Stimulated activated effector memory CD8-positive, alpha-beta T cell treated with anti-CD3 and anti-CD28 coated beads, Interleukin-12 subunit alpha, Interleukin-12 subunit beta, amount 100 ng/mL, for 72 hours (primary cell): ENCODE measurements around the gene RELN.

ENCODE experiments used
- ATAC-seq: fragments of 150-1000 bp; cut with Tn5 transposase; 2 replicates; pipeline ENCODE4 v1.10.0; 2021
- DNase-seq, 2 donors: peaks; one replicate each; pipeline ENCODE4 v3.0.0; 2021 to 2022; ENCODE audit warnings: low spot score in 2 of 2
- H3K27ac Mint-ChIP-seq: one replicate; pipeline ENCODE4 v1.8.0; 2022; ENCODE audit warnings: mild to moderate bottlenecking, mixed read lengths
- H3K36me3 Mint-ChIP-seq: one replicate; pipeline ENCODE4 v1.8.0; 2022; ENCODE audit warnings: mild to moderate bottlenecking, mixed read lengths
- H3K4me1 Mint-ChIP-seq: one replicate; pipeline ENCODE4 v1.8.0; 2022; ENCODE audit warnings: mixed read lengths
- H3K4me3 Mint-ChIP-seq: one replicate; pipeline ENCODE4 v1.8.0; 2022; ENCODE audit warnings: mild to moderate bottlenecking, mixed read lengths
- H3K9me3 Mint-ChIP-seq: one replicate; pipeline ENCODE4 v1.8.0; 2022; ENCODE audit warnings: mixed read lengths

The RELN gene

GRCh38 chr7:104007614-104008013 is 18.2 kb upstream of the RELN start:
- Mint-ChIP-seq H3K27ac (no peak overlapping the region), H3K4me3 (no peak overlapping the region), H3K36me3 (no peaks in the 10 kb centered on the region), H3K9me3 (no peaks in the 10 kb centered on the region), H3K4me1 (no peaks in the 10 kb centered on the region)
- DNase-seq (no peak), ATAC-seq (no peak)

GRCh38 chr7:104005197-104005596 is 15.7 kb upstream of the RELN start:
- Mint-ChIP-seq H3K9me3 (no peaks in the 10 kb centered on the region), H3K4me3 (no peak overlapping the region), H3K27ac (no peak overlapping the region), H3K4me1 (no peaks in the 10 kb centered on the region), H3K36me3 (no peaks in the 10 kb centered on the region)
- no peak for DNase-seq
- peak; percentile 43 for ATAC-seq

GRCh38 chr7:103996639-103997038 is 7.2 kb upstream of the RELN start:
- DNase-seq, result no peak
- Mint-ChIP-seq H3K4me1 (no peaks in the 10 kb centered on the region), H3K9me3 (no peaks in the 10 kb centered on the region), H3K27ac (no peak overlapping the region), H3K4me3 (no peak overlapping the region), H3K36me3 (no peaks in the 10 kb centered on the region)
- no peak for ATAC-seq

GRCh38 chr7:103996017-103996551 is 6.6 kb upstream of the RELN start:
- no peaks in the 10 kb centered on the region for H3K36me3 Mint-ChIP-seq
- no peaks in the 10 kb centered on the region for H3K4me1 Mint-ChIP-seq
- DNase-seq (no peak), ATAC-seq (no peak)
- H3K27ac Mint-ChIP-seq, result no peak overlapping the region
- H3K9me3 Mint-ChIP-seq, result no peaks in the 10 kb centered on the region
- no peak overlapping the region for H3K4me3 Mint-ChIP-seq

GRCh38 chr7:103995554-103995953 is 6.1 kb upstream of the RELN start:
- Mint-ChIP-seq H3K4me1 (peaks cover 2% of the 10 kb centered on the region), H3K27ac (no peak overlapping the region), H3K4me3 (no peak overlapping the region), H3K36me3 (no peaks in the 10 kb centered on the region), H3K9me3 (no peaks in the 10 kb centered on the region)
- ATAC-seq (no peak), DNase-seq (no peak)

- H3K27ac Mint-ChIP-seq, result no peak overlapping the region
- H3K4me1 Mint-ChIP-seq, result peaks cover 7% of the 10 kb centered on the region
- no peaks in the 10 kb centered on the region for H3K36me3 Mint-ChIP-seq
- ATAC-seq, result no peak
- DNase-seq, result no peak
- no peaks in the 10 kb centered on the region for H3K9me3 Mint-ChIP-seq
- H3K4me3 Mint-ChIP-seq, result no peak overlapping the region
Observed at GRCh38 chr7:103993551-103993950, 4.1 kb upstream of the RELN start.

GRCh38 chr7:103991406-103991805 is 1.9 kb upstream of the RELN start:
- Mint-ChIP-seq H3K36me3 (no peaks in the 10 kb centered on the region), H3K9me3 (no peaks in the 10 kb centered on the region), H3K4me3 (no peak overlapping the region), H3K4me1 (peaks cover 7% of the 10 kb centered on the region), H3K27ac (no peak overlapping the region)
- DNase-seq, result no peak
- ATAC-seq, result no peak

- no peaks in the 10 kb centered on the region for H3K36me3 Mint-ChIP-seq
- H3K27ac Mint-ChIP-seq, result no peak overlapping the region
- peaks cover 7% of the 10 kb centered on the region for H3K4me1 Mint-ChIP-seq
- no peak for DNase-seq
- ATAC-seq, result no peak
- H3K4me3 Mint-ChIP-seq, result no peak overlapping the region
- no peaks in the 10 kb centered on the region for H3K9me3 Mint-ChIP-seq
Observed at GRCh38 chr7:103990991-103991390, 1.5 kb upstream of the RELN start.

- Mint-ChIP-seq H3K9me3 (no peaks in the 10 kb centered on the region), H3K27ac (no peak overlapping the region), H3K4me1 (peaks cover 7% of the 10 kb centered on the region), H3K4me3 (peak overlapping the region; percentile 27), H3K36me3 (no peaks in the 10 kb centered on the region)
- ATAC-seq (peak; percentile 29), DNase-seq (no peak)
Observed at GRCh38 chr7:103989785-103990767, 618 bp upstream of the RELN start.

GRCh38 chr7:103988468-103989199 is 824 bp downstream of the RELN start:
- Mint-ChIP-seq H3K27ac (no peak overlapping the region), H3K9me3 (no peaks in the 10 kb centered on the region), H3K4me1 (peaks cover 7% of the 10 kb centered on the region), H3K4me3 (peak overlapping the region; percentile 37), H3K36me3 (no peaks in the 10 kb centered on the region)
- DNase-seq, result no peak
- ATAC-seq, result no peak

- Mint-ChIP-seq H3K4me1 (peaks cover 7% of the 10 kb centered on the region), H3K9me3 (no peaks in the 10 kb centered on the region), H3K4me3 (no peak overlapping the region), H3K27ac (no peak overlapping the region), H3K36me3 (no peaks in the 10 kb centered on the region)
- ATAC-seq (no peak), DNase-seq (no peak)
Observed at GRCh38 chr7:103987451-103987850, 2.0 kb downstream of the RELN start.

- H3K4me1 Mint-ChIP-seq, result peaks cover 7% of the 10 kb centered on the region
- ATAC-seq, result no peak
- no peaks in the 10 kb centered on the region for H3K9me3 Mint-ChIP-seq
Observed at GRCh38 chr7:103985565-103986126, 3.8 kb downstream of the RELN start.

GRCh38 chr7:103984050-103984449 is 5.4 kb downstream of the RELN start:
- Mint-ChIP-seq H3K9me3 (no peaks in the 10 kb centered on the region), H3K4me3 (no peak overlapping the region), H3K27ac (no peak overlapping the region), H3K36me3 (no peaks in the 10 kb centered on the region), H3K4me1 (no peaks in the 10 kb centered on the region)
- ATAC-seq (no peak), DNase-seq (no peak)

More at GRCh38 chr7:103985565-103986126, 3.8 kb downstream of the RELN start:
- DNase-seq, result no peak
- no peak overlapping the region for H3K4me3 Mint-ChIP-seq
- H3K27ac Mint-ChIP-seq, result no peak overlapping the region
- H3K36me3 Mint-ChIP-seq, result no peaks in the 10 kb centered on the region

GRCh38 chr7:103983201-103983977 is 6.1 kb downstream of the RELN start:
- DNase-seq, result no peak
- Mint-ChIP-seq H3K4me3 (no peak overlapping the region), H3K4me1 (no peaks in the 10 kb centered on the region), H3K9me3 (no peaks in the 10 kb centered on the region), H3K36me3 (no peaks in the 10 kb centered on the region), H3K27ac (no peak overlapping the region)
- no peak for ATAC-seq

GRCh38 chr7:103981003-103981423 is 8.4 kb downstream of the RELN start:
- DNase-seq (no peak), ATAC-seq (no peak)
- H3K9me3 Mint-ChIP-seq, result no peaks in the 10 kb centered on the region
- H3K27ac Mint-ChIP-seq, result no peak overlapping the region
- H3K36me3 Mint-ChIP-seq, result no peaks in the 10 kb centered on the region
- no peak overlapping the region for H3K4me3 Mint-ChIP-seq
- no peaks in the 10 kb centered on the region for H3K4me1 Mint-ChIP-seq
